Neural cell (in vitro differentiated cells): ENCODE measurements around the gene KHK. TPM values are rescaled to one million over a fixed set of nuclear protein-coding genes. Genes with fewer than 3 reads are reported as not detected.

ENCODE experiments used
- H2AFZ ChIP-seq: fragments of 200-600, 300-800 bp; sonication (generic), shearing (Covaris generic); 2 replicates; pipeline ENCODE4 v1.6.0; 2014; ENCODE audit warnings: low read depth, mild to moderate bottlenecking, antibody characterized with exemption, low read length, moderate library complexity
- H3F3A ChIP-seq: fragments of 200-600 bp; shearing (Covaris generic); 2 replicates; pipeline ENCODE4 v1.6.1; 2016; ENCODE audit warnings: mild to moderate bottlenecking, moderate library complexity, mixed read lengths, antibody characterized with exemption, low read length; ENCODE audit not compliant: insufficient read depth, poor library complexity, severe bottlenecking
- H3K27ac ChIP-seq: fragments of 200-600, 300-800 bp; sonication (generic), shearing (Covaris generic); 2 replicates; pipeline ENCODE4 v1.5.1; 2014; ENCODE audit warnings: mild to moderate bottlenecking, low read length, moderate library complexity
- H3K27me3 ChIP-seq: fragments of 300-800, 200-600 bp; sonication (generic), shearing (Covaris generic); 2 replicates; pipeline ENCODE4 v1.6.0; 2014; ENCODE audit warnings: mild to moderate bottlenecking, low read depth, low read length, moderate library complexity; ENCODE audit not compliant: insufficient read depth
- H3K36me3 ChIP-seq: fragments of 300-800, 200-600 bp; sonication (generic), shearing (Covaris generic); 2 replicates; pipeline ENCODE4 v1.5.1; 2014; ENCODE audit warnings: mild to moderate bottlenecking, antibody characterized with exemption, low read length, moderate library complexity; ENCODE audit not compliant: insufficient read depth
- H3K4me2 ChIP-seq: fragments of 300-800, 200-600 bp; sonication (generic), shearing (Covaris generic); 2 replicates; pipeline ENCODE4 v1.6.0; 2014; ENCODE audit warnings: mild to moderate bottlenecking, low read length
- H3K4me3 ChIP-seq: fragments of 300-800, 200-600 bp; sonication (generic), shearing (Covaris generic); 2 replicates; pipeline ENCODE4 v1.5.1; 2014; ENCODE audit warnings: mild to moderate bottlenecking, low read length, moderate library complexity
- H3K79me2 ChIP-seq: fragments of 200-600 bp; shearing (Covaris generic); replicated peaks from 2 replicates; pipeline ENCODE4 v1.6.0; 2014; ENCODE audit warnings: mild to moderate bottlenecking, low read length, moderate library complexity; ENCODE audit not compliant: insufficient read depth
- H3K9ac ChIP-seq: fragments of 300-800, 200-600 bp; sonication (generic), shearing (Covaris generic); 2 replicates; pipeline ENCODE4 v1.6.1; 2016; ENCODE audit warnings: mild to moderate bottlenecking, low read length, mixed read lengths
- H3K9me2 ChIP-seq: fragments of 200-600 bp; shearing (Covaris generic); 2 replicates; pipeline ENCODE4 v1.6.1; 2016; ENCODE audit warnings: mild to moderate bottlenecking, low read length, mixed read lengths; ENCODE audit not compliant: insufficient read depth
- H3K9me3 ChIP-seq: fragments of 200-600, 300-800 bp; sonication (generic), shearing (Covaris generic); 2 replicates; pipeline ENCODE4 v1.6.1; 2016; ENCODE audit warnings: mild to moderate bottlenecking, mixed run types, low read length, moderate library complexity, mixed read lengths
- H4K20me1 ChIP-seq: fragments of 200-600 bp; shearing (Covaris generic); 2 replicates; pipeline ENCODE4 v1.6.1; 2016; ENCODE audit warnings: mild to moderate bottlenecking, mixed run types; ENCODE audit not compliant: insufficient read depth
- CTCF ChIP-seq: fragments of 450-650 bp; IDR thresholded peaks from 2 replicates; pipeline ENCODE4 v1.5.1; 2014; ENCODE audit warnings: antibody characterized with exemption, mild to moderate bottlenecking, moderate library complexity; ENCODE audit not compliant: poor library complexity, severe bottlenecking
- EP300 ChIP-seq: fragments of 450-650 bp; conservative IDR thresholded peaks from 2 replicates; pipeline ENCODE4 v1.6.1; 2014; ENCODE audit warnings: antibody characterized with exemption, mild to moderate bottlenecking, moderate library complexity; ENCODE audit not compliant: poor library complexity, severe bottlenecking
- EZH2 ChIP-seq: fragments of 200-600, 300-800 bp; shearing (Covaris generic), sonication (generic); IDR thresholded peaks from 2 replicates; pipeline ENCODE4 v1.6.1; 2014; ENCODE audit warnings: antibody characterized with exemption, low read length, borderline replicate concordance, mild to moderate bottlenecking; ENCODE audit not compliant: insufficient read depth, poor library complexity, severe bottlenecking
- MXI1 ChIP-seq: fragments of 450-650 bp; conservative IDR thresholded peaks from 2 replicates; pipeline ENCODE4 v1.6.1; 2014; ENCODE audit warnings: antibody characterized with exemption, mild to moderate bottlenecking; ENCODE audit not compliant: poor library complexity, severe bottlenecking
- POLR2AphosphoS5 ChIP-seq: IDR thresholded peaks from 2 replicates; pipeline ENCODE4 v1.6.1; 2012
- RAD21 ChIP-seq: fragments of 450-650 bp; conservative IDR thresholded peaks from 2 replicates; pipeline ENCODE4 v1.6.1; 2014; ENCODE audit warnings: antibody characterized with exemption, mild to moderate bottlenecking, moderate library complexity
- REST ChIP-seq: IDR thresholded peaks from 2 replicates; pipeline ENCODE4 v1.6.1; 2012; ENCODE audit warnings: borderline replicate concordance
- SMC3 ChIP-seq: fragments of 450-650 bp; conservative IDR thresholded peaks from 2 replicates; pipeline ENCODE4 v1.6.1; 2014; ENCODE audit warnings: antibody characterized with exemption, mild to moderate bottlenecking, moderate library complexity; ENCODE audit not compliant: poor library complexity
- TAF1 ChIP-seq: IDR thresholded peaks from 2 replicates; pipeline ENCODE4 v1.6.1; 2012; ENCODE audit warnings: low read depth
- polyA plus RNA-seq: library from polyadenylated mRNA; depleted of rRNA; stranded (reverse); fragments of >200 nt; gene quantifications from 2 replicates; pipeline ENCODE4 v1.2.3, GENCODE V29; 2014

Gene KHK
- polyA plus RNA-seq, 1 donor from 2014 or later: 4.1 TPM

GRCh38 chr2:27082773-27083409, 3.7 kb upstream of the KHK start:
- peaks cover 10% of the 10 kb centered on the region for H3K27me3 ChIP-seq
- no peak overlapping the region for H2AFZ ChIP-seq
- H3K36me3 ChIP-seq: no peaks in the 10 kb centered on the region
- no peaks in the 10 kb centered on the region for H3K9me2 ChIP-seq
- H3K9me3 ChIP-seq: no peaks in the 10 kb centered on the region
- TF ChIP-seq EZH2 (no peak), EP300 (no peak), CTCF (no peak), MXI1 (no peak), RAD21 (no peak), TAF1 (no peak), REST (no peak), SMC3 (no peak), POLR2AphosphoS5 (no peak)
- H3F3A ChIP-seq: no peaks in the 10 kb centered on the region
- H3K9ac ChIP-seq: no peak overlapping the region
- H3K4me2 ChIP-seq: no peak overlapping the region
- no peak overlapping the region for H3K27ac ChIP-seq
- H3K79me2 ChIP-seq: no peaks in the 10 kb centered on the region
- no peaks in the 10 kb centered on the region for H4K20me1 ChIP-seq
- H3K4me3 ChIP-seq: no peak overlapping the region

GRCh38 chr2:27083410-27084296, 2.9 kb upstream of the KHK start:
- H2AFZ ChIP-seq: no peak overlapping the region
- no peak overlapping the region for H3K9ac ChIP-seq
- no peaks in the 10 kb centered on the region for H3F3A ChIP-seq
- H4K20me1 ChIP-seq: no peaks in the 10 kb centered on the region
- H3K4me3 ChIP-seq: no peak overlapping the region
- no peak overlapping the region for H3K4me2 ChIP-seq
- TF ChIP-seq MXI1 (no peak), REST (no peak), TAF1 (no peak), EP300 (no peak), RAD21 (no peak), CTCF (no peak), EZH2 (no peak), SMC3 (no peak)
- no peak overlapping the region for H3K27ac ChIP-seq
- peaks cover 10% of the 10 kb centered on the region for H3K27me3 ChIP-seq
- H3K36me3 ChIP-seq: no peaks in the 10 kb centered on the region
- H3K79me2 ChIP-seq: no peaks in the 10 kb centered on the region
- no peaks in the 10 kb centered on the region for H3K9me2 ChIP-seq
- no peaks in the 10 kb centered on the region for H3K9me3 ChIP-seq
